GM04504 (cell line): ENCODE measurements around the gene MTMR3.

Experiments
- DNase-seq: peaks from one replicate; pipeline ENCODE4 v3.0.0-alpha.2; 2012; ENCODE audit warnings: low read depth

MTMR3 gene

GRCh38 chr22:30027169-30027568 is 144.2 kb downstream of the MTMR3 start:
- no peak for DNase-seq

GRCh38 chr22:30027791-30028190 is 144.8 kb downstream of the MTMR3 start:
- no peak for DNase-seq

GRCh38 chr22:30028731-30029130 is 145.8 kb downstream of the MTMR3 start:
- no peak for DNase-seq

DNA sequence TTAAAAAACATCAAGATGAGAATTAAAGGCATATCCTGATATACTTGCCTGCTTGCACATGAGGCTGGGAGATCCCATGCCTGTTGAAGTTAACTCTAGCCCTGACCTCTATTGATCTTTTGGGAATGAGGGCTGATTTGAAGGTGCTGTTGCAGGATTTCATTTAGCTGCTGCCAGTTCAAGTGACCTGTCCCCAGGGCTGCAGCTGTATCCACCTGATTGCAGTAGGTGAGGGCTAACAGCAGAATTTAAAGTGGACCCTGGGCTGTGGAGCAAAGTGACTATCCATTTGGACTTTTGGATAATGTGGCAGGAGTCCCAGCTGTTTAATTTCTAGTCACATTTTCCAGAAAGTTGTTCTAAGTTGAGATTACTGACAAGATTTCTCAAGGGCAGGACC is 146.5 kb downstream of the MTMR3 start:
- DNase-seq, result no peak

DNA sequence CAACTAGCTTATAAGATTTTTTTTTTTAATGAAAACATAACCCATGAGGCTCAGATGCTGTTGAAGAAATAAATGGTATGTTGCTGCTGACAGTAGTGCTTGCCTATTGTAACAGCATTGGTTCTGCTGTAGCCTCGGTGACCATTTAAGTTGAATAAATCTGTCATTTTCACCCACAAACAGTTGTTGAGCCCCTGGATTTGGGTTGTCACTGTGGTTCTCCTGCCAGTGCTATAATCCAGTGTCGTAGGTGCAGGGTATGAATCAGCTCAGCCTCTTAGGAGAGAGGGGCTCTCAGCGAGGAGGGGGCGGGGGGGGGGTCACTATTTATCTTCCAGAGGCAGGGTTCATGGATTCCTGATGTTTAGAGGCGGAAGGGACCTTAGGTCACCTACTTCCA is 147.4 kb downstream of the MTMR3 start:
- DNase-seq, result no peak

- DNase-seq, result no peak
Observed at GRCh38 chr22:30031328-30031727, 148.4 kb downstream of the MTMR3 start.

DNA sequence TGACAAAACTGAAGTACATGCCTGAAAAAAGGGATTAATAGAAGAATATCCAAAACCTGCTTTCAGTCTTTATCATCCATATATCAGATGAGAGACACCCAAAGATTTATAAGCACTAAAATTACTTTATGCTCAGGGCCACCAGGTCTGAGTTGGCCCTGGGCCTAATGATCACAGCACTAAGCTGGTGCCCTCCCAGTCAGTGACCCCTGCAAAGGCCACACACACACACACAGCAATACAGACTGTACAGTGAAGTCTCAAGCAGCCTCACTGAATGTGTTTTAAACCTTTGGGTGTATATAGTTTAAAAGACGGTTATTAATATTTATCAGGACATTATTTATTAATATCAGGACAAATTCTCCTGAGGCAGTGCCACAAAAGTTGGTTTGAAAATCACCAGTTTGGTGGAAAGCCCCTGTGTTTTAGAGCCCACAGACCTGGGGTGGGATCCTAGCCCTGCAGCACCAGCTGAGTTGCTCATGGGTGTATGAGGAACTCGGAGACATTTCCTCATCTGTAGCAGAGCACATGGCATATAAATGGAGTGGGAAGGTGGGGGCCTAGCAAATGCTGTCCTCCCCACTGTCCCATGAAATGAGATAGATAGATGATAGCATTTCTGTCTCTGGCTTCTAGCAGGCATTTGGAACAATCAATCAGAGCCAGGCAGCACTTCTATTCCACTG is 148.9 kb downstream of the MTMR3 start:
- DNase-seq, result no peak

DNA sequence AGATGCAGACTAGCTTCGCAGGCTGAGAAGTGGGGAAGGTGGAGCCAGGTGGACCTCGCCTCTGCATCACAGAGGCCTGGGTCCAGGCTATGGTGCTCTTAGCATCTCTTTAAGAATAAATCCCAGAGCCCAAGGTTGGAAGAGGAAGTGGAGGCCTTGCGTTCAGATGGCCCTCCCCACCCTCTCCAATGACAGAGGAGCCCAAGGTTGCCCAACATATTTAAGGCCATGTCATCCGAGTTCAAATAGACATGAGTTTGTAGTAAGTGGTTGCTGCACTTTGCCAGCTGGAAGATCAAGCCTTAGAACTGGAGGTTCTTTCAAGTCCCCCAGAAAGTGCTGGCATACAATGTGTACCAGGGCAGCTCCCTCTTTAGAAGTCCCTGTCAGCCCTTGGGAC is 150.2 kb downstream of the MTMR3 start:
- no peak for DNase-seq

- no peak for DNase-seq
Observed at GRCh38 chr22:30033901-30034300, 150.9 kb downstream of the MTMR3 start.

DNA sequence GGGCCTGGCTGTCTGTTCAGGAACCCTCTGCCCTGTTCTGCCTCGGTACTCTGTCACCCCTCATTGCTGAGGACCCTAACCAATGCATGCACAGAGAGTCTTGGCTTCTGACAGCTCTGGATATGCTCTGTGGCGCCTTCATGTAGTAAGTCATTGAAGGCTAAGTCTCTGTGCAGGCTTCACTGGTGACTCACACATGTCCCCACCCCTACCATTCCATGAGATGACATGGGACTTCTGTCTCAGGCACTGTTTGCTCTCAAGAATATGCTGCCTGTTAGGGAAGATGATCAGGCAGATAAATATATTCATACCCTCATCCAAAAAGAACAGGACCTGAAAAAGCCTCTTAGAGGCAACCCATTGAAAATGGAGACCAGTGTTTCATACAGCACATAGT is 153.7 kb downstream of the MTMR3 start:
- no peak for DNase-seq

DNA sequence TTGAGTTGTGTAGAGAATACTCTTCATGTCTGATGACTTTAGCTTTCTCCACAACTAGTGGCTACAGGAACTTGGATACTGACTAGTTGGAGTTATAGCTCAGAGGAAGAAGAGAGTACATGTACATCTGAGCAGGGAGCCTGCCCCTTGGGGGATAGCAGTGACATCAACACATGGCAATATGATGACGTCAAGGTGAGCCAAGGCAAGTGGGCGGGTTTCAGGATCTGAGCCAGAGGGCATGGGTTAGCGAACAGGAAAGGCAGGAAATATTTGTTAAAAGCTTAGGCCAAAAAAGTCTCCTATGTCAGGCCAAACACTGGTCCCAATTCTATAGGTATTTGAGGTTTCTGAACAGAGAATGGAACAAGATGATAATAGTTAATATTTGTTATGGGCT is 155.2 kb downstream of the MTMR3 start:
- DNase-seq, result no peak

DNA sequence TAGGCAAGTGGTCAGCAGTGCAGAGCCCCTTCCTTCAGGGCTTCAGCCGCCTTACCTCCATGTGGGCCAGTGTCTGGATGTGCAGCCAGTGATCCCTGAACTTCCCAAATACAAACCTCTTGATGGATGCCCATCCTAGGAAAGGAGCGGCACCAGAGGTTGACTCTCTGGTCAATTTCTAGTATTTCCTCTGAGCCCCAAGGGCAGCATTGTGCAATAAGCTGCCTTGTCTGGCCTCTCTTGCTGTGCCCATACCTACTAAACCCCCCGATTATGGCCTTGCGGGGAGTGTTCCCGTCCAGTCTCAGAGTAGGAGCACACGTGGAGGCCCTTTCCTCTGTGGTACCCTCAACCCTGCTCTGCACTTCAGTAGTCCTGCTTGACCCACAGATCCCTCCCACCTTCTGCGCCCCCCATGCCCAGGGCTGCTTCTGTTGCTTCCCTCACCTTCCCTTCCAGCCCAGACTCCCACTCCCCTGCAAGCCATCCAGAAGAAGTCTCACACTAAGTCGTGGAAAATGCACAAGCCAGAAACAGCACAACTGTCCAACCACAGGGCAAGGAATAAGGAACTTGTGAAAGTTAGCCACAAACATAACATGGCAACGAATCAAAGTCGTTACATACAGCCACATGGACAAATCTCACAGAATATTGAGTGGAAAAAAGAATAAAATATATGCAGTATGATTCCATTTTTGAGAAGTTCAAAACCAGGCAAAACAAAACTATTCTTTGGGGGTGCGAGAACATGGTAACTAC is 157.7 kb downstream of the MTMR3 start:
- DNase-seq, result no peak

GRCh38 chr22:30041475-30041874 is 158.5 kb downstream of the MTMR3 start:
- DNase-seq, result no peak

- DNase-seq, result no peak
Observed at GRCh38 chr22:30041881-30042280, 158.9 kb downstream of the MTMR3 start.

DNA sequence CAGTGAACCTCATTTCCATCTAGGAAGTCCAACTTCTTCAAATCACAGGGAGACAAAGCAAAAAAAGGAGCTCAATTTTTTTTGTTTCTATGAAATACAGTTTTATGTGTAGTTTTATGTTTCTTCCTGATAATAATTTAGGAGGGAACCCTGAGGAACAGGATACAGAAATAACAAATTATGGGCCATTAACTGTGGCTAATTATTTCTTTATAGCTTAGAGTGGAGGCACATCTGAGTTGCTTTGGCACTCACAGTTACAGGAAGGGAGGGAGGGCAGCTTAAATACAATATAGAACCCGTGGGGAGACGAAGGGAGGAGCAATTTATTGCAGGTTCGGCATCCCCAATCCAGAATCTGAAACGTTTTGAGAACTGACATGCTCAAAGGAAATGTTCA is 160.2 kb downstream of the MTMR3 start:
- DNase-seq, result no peak

- peak; percentile 46 for DNase-seq
Observed at GRCh38 chr22:30044369-30044768, 161.4 kb downstream of the MTMR3 start.

DNA sequence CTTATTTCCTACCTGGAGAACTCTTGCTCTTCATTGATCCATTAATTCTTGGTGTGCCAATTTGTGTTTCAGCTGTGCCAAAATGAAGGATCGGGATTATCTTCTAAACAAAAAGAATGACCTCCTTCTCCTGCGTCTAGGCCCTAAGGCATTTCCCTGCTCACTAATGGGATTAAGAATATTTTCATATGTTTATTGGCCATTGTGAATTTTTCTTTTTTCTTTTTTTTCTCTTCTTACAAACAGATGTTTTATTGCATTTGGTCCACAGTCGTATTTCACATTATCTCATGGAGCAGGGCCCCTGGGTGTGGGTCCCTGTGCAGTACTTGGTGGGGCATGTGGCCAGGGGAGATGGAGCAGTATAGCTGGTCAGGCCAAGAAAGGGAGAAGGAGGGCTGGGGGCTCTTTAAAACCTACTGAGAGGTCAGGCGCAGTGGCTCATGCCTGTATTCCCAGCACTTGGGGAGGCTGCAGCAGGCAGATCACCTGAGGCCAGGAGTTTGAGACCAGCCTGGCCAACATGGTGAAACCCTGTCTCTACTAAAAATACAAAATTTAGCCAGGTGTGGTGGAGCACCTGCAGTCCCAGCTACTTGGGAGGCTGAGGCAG is 162.0 kb downstream of the MTMR3 start:
- DNase-seq, result no peak

GRCh38 chr22:30045494-30045887 is 162.5 kb downstream of the MTMR3 start:
- no peak for DNase-seq

GRCh38 chr22:30045901-30046715 is 163.1 kb downstream of the MTMR3 start:
- no peak for DNase-seq

- no peak for DNase-seq
Observed at GRCh38 chr22:30046716-30047363, 163.9 kb downstream of the MTMR3 start.

DNA sequence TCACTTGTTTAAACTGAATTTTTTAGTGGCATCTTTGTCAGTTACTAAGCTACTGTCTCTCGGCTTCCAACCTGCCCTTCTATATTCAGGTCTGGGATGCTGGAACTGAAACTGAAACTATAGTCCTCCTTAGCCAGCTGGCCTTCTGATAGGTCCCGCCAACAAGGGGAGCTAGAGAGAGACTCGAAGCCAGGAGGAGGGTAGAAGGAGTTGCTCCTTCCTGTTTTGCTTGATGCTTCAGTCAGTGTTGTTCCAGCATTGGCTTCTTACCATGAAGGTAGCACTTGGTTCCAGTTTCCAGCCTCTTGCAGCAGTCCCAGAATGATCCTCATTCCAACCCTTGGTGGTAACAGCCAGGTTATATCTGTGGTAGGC is 164.4 kb downstream of the MTMR3 start:
- DNase-seq, result no peak

- DNase-seq, result no peak
Observed at GRCh38 chr22:30048681-30049080, 165.7 kb downstream of the MTMR3 start.
